SK-N-SH (cell line): ENCODE measurements around the gene NUAK1. TPM values are rescaled to one million over a fixed set of nuclear protein-coding genes. Genes with fewer than 3 reads are reported as not detected.

Source experiments
- CTCF ChIA-PET: fragments of 300-600, 350-600 bp; formaldehyde crosslinking; extraction: SDS; loops from one replicate; lab custom pipeline; 2021; lab: Yijun Ruan, JAX
- POLR2A ChIA-PET: fragments of 350-600 bp; sonication (Branson Sonifier 250); formaldehyde crosslinking; extraction: SDS; loops from one replicate; lab custom pipeline; 2020; ENCODE audit warnings: antibody characterized with exemption, inconsistent platforms; lab: Yijun Ruan, JAX
- DNase-seq: peaks from one replicate; pipeline ENCODE4 v3.0.0; 2012
- H2AFZ ChIP-seq: fragments of 200-600 bp; sonication (generic); 2 replicates; pipeline ENCODE4 v1.8.1; 2016; ENCODE audit warnings: antibody characterized with exemption, mild to moderate bottlenecking, low read depth
- H3F3A ChIP-seq: fragments of 200-600 bp; sonication (generic); replicated peaks from 2 replicates; pipeline ENCODE3; 2016; ENCODE audit warnings: antibody characterized with exemption, mild to moderate bottlenecking; ENCODE audit not compliant: insufficient read depth
- H3K27ac ChIP-seq, 2 experiments: fragments of 200-500 bp in 1 of 2; fragments of 200-600 bp in 1 of 2; sonication (Bioruptor generic) in 1 of 2; sonication (generic), shearing (Covaris generic) in 1 of 2; 2 replicates each; pipeline versions ENCODE4 v1.5.1 to v1.6.1; 2014 to 2016; ENCODE audit warnings: low read depth in 2 of 2, inconsistent platforms in 1 of 2, low read length in 1 of 2, mild to moderate bottlenecking in 1 of 2, mixed read lengths in 1 of 2
- H3K27me3 ChIP-seq: fragments of 200-600 bp; sonication (generic), shearing (Covaris generic); 2 replicates; pipeline ENCODE4 v1.6.1; 2016; ENCODE audit warnings: mixed run types; ENCODE audit not compliant: insufficient read depth
- H3K36me3 ChIP-seq, 2 experiments: fragments of 200-500 bp in 1 of 2; fragments of 200-600 bp in 1 of 2; sonication (Bioruptor generic) in 1 of 2; sonication (generic) in 1 of 2; replicated peaks in 1 of 2; 2 replicates each; pipeline versions ENCODE3 to v1.5.1; 2014 to 2016; ENCODE audit warnings: low read length in 1 of 2, mild to moderate bottlenecking in 1 of 2; ENCODE audit not compliant: insufficient read depth in 2 of 2, control insufficient read depth in 1 of 2
- H3K4me1 ChIP-seq, 2 experiments: fragments of 200-500 bp in 1 of 2; fragments of 200-600 bp in 1 of 2; sonication (Bioruptor generic) in 1 of 2; sonication (generic), shearing (Covaris generic) in 1 of 2; 2 replicates each; pipeline versions ENCODE4 v1.5.1 to v1.6.1; 2014 to 2016; ENCODE audit warnings: low read depth in 1 of 2, low read length in 1 of 2, mixed run types in 1 of 2; ENCODE audit not compliant: insufficient read depth in 2 of 2, control insufficient read depth in 1 of 2
- H3K4me2 ChIP-seq: fragments of 200-600 bp; sonication (generic), shearing (Covaris generic); 2 replicates; pipeline ENCODE4 v1.6.1; 2017; ENCODE audit warnings: mixed run types
- H3K4me3 ChIP-seq, 2 experiments: fragments of 200-500 bp in 1 of 2; fragments of 200-600 bp in 1 of 2; sonication (Bioruptor generic) in 1 of 2; sonication (generic), shearing (Covaris generic) in 1 of 2; 2 replicates each; pipeline versions ENCODE4 v1.5.1 to v1.8.1; 2014 to 2016; ENCODE audit warnings: low read depth in 2 of 2, inconsistent platforms in 1 of 2, low read length in 1 of 2, mild to moderate bottlenecking in 1 of 2, mixed read lengths in 1 of 2, moderate library complexity in 1 of 2
- H3K79me2 ChIP-seq: fragments of 200-600 bp; sonication (generic); 2 replicates; pipeline ENCODE4 v1.8.1; 2017; ENCODE audit warnings: mild to moderate bottlenecking; ENCODE audit not compliant: insufficient read depth
- H3K9ac ChIP-seq: fragments of 200-600 bp; sonication (generic); 2 replicates; pipeline ENCODE4 v1.6.1; 2017; ENCODE audit warnings: mixed run types
- H3K9me2 ChIP-seq: fragments of 200-600 bp; sonication (generic); 2 replicates; pipeline ENCODE4 v1.6.1; 2017; ENCODE audit warnings: mixed run types
- H3K9me3 ChIP-seq: fragments of 200-600 bp; sonication (generic); 2 replicates; pipeline ENCODE4 v1.6.1; 2017; ENCODE audit warnings: mixed run types, mild to moderate bottlenecking, moderate library complexity
- H4K20me1 ChIP-seq: fragments of 200-600 bp; sonication (generic); 2 replicates; pipeline ENCODE4 v1.6.1; 2017; ENCODE audit warnings: mild to moderate bottlenecking, mixed run types; ENCODE audit not compliant: insufficient read depth
- CHD2 ChIP-seq: fragments of 150-350 bp; IDR thresholded peaks from 2 replicates; pipeline ENCODE4 v1.6.1; 2018; ENCODE audit warnings: low read length; ENCODE audit not compliant: partially characterized antibody
- EP300 ChIP-seq, 2 experiments: IDR thresholded peaks; 2 replicates each; pipeline versions ENCODE4 v1.4.0 to v1.6.1; 2012; ENCODE audit warnings: borderline replicate concordance in 1 of 2, low read depth in 1 of 2, low read length in 1 of 2
- EZH2phosphoT487 ChIP-seq: fragments of 200-600 bp; sonication (generic); IDR thresholded peaks from 2 replicates; pipeline ENCODE4 v1.6.1; 2017; ENCODE audit warnings: low read depth, mixed run types, mild to moderate bottlenecking, antibody characterized with exemption, moderate library complexity, borderline replicate concordance
- FOSL2 ChIP-seq: IDR thresholded peaks from 2 replicates; pipeline ENCODE4 v1.4.0; 2012; ENCODE audit warnings: low read depth, mild to moderate bottlenecking, moderate library complexity, borderline replicate concordance
- FOXJ3 ChIP-seq: sonication (generic); formaldehyde crosslinking; IDR thresholded peaks from 2 replicates; pipeline ENCODE4 v1.5.1; 2020; ENCODE audit warnings: mild to moderate bottlenecking, missing genetic modification reagents
- FOXM1 ChIP-seq: IDR thresholded peaks from 2 replicates; pipeline ENCODE4 v1.4.0; 2012; ENCODE audit warnings: low read depth, mild to moderate bottlenecking
- JUND ChIP-seq: IDR thresholded peaks from 2 replicates; pipeline ENCODE4 v1.4.0; 2012
- MAX ChIP-seq: IDR thresholded peaks from 2 replicates; pipeline ENCODE4 v1.4.0; 2012; ENCODE audit warnings: low read depth
- MEF2A ChIP-seq: IDR thresholded peaks from 2 replicates; pipeline ENCODE4 v1.4.0; 2012; ENCODE audit warnings: low read depth, borderline replicate concordance
- NFIC ChIP-seq: IDR thresholded peaks from 2 replicates; pipeline ENCODE4 v1.4.0; 2012; ENCODE audit warnings: borderline replicate concordance
- NRF1 ChIP-seq: IDR thresholded peaks from 2 replicates; pipeline ENCODE4 v1.6.1; 2012; ENCODE audit warnings: low read depth, mild to moderate bottlenecking, low read length
- POLR2AphosphoS5 ChIP-seq: IDR thresholded peaks from 2 replicates; pipeline ENCODE4 v1.6.1; 2012; ENCODE audit warnings: low read depth, low read length
- RAD21 ChIP-seq: IDR thresholded peaks from 2 replicates; pipeline ENCODE4 v1.6.1; 2012; ENCODE audit warnings: mild to moderate bottlenecking, low read length
- REST ChIP-seq: IDR thresholded peaks from 2 replicates; pipeline ENCODE4 v1.6.1; 2012; ENCODE audit warnings: mild to moderate bottlenecking, low read depth, low read length, moderate library complexity
- RXRA ChIP-seq: IDR thresholded peaks from 2 replicates; pipeline ENCODE4 v1.4.0; 2012; ENCODE audit warnings: low read depth, mild to moderate bottlenecking, borderline replicate concordance
- SIN3A ChIP-seq: IDR thresholded peaks from 2 replicates; pipeline ENCODE4 v1.6.1; 2012; ENCODE audit warnings: low read depth, mild to moderate bottlenecking, low read length, moderate library complexity, borderline replicate concordance
- SMC3 ChIP-seq: IDR thresholded peaks from 2 replicates; pipeline ENCODE4 v1.6.1; 2012; ENCODE audit warnings: low read depth, low read length, improper control_type of control experiment
- TAF1 ChIP-seq: IDR thresholded peaks from 2 replicates; pipeline ENCODE4 v1.6.1; 2012; ENCODE audit warnings: low read depth, mild to moderate bottlenecking, low read length, moderate library complexity, borderline replicate concordance
- TCF12 ChIP-seq: IDR thresholded peaks from 2 replicates; pipeline ENCODE4 v1.4.0; 2012
- TEAD4 ChIP-seq: IDR thresholded peaks from 2 replicates; pipeline ENCODE4 v1.4.0; 2012; ENCODE audit warnings: mild to moderate bottlenecking, borderline replicate concordance; ENCODE audit not compliant: insufficient read depth
- USF1 ChIP-seq: IDR thresholded peaks from 2 replicates; pipeline ENCODE4 v1.4.0; 2012; ENCODE audit warnings: low read depth, borderline replicate concordance
- YY1 ChIP-seq: IDR thresholded peaks from 2 replicates; pipeline ENCODE4 v1.4.0; 2012; ENCODE audit warnings: low read depth, mild to moderate bottlenecking
- WGBS: methylation state at CpG from one replicate; pipeline ENCODE4 v1.1.6; 2017; ENCODE audit warnings: low lambda C conversion rate; 5-methylcytosine and 5-hydroxymethylcytosine counted together
- polyA plus RNA-seq, 3 experiments: library from polyadenylated mRNA; depleted of rRNA; stranded (reverse); fragments of >200 nt; gene quantifications; 2 replicates each; pipeline ENCODE4 v1.2.3, GENCODE V29; 2012
- TF ChIP-seq, protein P1 (sequence below): IDR thresholded peaks from 2 replicates; pipeline ENCODE4; 2012
- TF ChIP-seq, protein P2 (sequence below): IDR thresholded peaks from 2 replicates; pipeline ENCODE4 v1.4.0; 2012; ENCODE audit warnings: low read depth, borderline replicate concordance
- TF ChIP-seq, protein P3 (sequence below): fragments of 150-350 bp; IDR thresholded peaks from 2 replicates; pipeline ENCODE4 v1.6.1; 2016; ENCODE audit warnings: mild to moderate bottlenecking, low read depth, low read length

The NUAK1 gene
- polyA plus RNA-seq, 1 of the 3 experiments (the other 2 are of a cell fraction), result 8.1 TPM

- ChIA-PET CTCF (interaction anchor here (1.1 to 3.4 kb wide), 2 partner anchors 30 kb away, joined by 3 to 17 read pairs; no protein-coding TSS in a partner anchor), POLR2A (no interaction called here)
- H3K36me3 ChIP-seq, result peaks cover 9 to 24% of the 10 kb centered on the region in 2 experiments
- peaks cover 21% of the 10 kb centered on the region for H3F3A ChIP-seq
- H3K4me2 ChIP-seq, result peak overlapping the region; percentile 52
- no peaks in the 10 kb centered on the region for H3K27me3 ChIP-seq
- 12% methylated on average over 4 of the region's 4 CpGs for WGBS
- no peak overlapping the region for H3K4me3 ChIP-seq
- H3K9me2 ChIP-seq, result no peaks in the 10 kb centered on the region
- H4K20me1 ChIP-seq, result peaks cover 27% of the 10 kb centered on the region; the same call in 1 of the 2 replicates
- H2AFZ ChIP-seq, result no peak overlapping the region
- H3K9ac ChIP-seq, result peak overlapping the region; percentile 17; the same call in 1 of the 2 replicates
- peaks cover 100% of the 10 kb centered on the region for H3K79me2 ChIP-seq
- peaks cover 15 to 30% of the 10 kb centered on the region in 2 experiments for H3K4me1 ChIP-seq
- peak; percentile 36 for DNase-seq
- peak overlapping the region; percentile 73 to 75; a peak in 3 of 4 replicates for H3K27ac ChIP-seq
- H3K9me3 ChIP-seq, result no peaks in the 10 kb centered on the region
- no peak; the same call in 1 of the 2 replicates for TF ChIP-seq USF1
- peak; percentile 42; the same call in 1 of the 2 replicates for TF ChIP-seq FOSL2
- TF ChIP-seq YY1, result 0 out of 2 replicates have a peak, but pooled peaks have one; percentile 28
- TF ChIP-seq, protein P1, sequence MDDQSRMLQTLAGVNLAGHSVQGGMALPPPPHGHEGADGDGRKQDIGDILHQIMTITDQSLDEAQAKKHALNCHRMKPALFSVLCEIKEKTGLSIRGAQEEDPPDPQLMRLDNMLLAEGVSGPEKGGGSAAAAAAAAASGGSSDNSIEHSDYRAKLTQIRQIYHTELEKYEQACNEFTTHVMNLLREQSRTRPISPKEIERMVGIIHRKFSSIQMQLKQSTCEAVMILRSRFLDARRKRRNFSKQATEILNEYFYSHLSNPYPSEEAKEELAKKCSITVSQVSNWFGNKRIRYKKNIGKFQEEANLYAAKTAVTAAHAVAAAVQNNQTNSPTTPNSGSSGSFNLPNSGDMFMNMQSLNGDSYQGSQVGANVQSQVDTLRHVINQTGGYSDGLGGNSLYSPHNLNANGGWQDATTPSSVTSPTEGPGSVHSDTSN, result peak; percentile 92
- no peak for TF ChIP-seq REST
- TF ChIP-seq FOXJ3 (CRISPR knock-in tag), result no peak
- TF ChIP-seq SMC3, result no peak
- TF ChIP-seq MAX, result no peak
- TF ChIP-seq FOXM1, result peak; percentile 51; the same call in 1 of the 2 replicates
- TF ChIP-seq MEF2A, result peak; percentile 86
- no peak for TF ChIP-seq NRF1
- TF ChIP-seq EZH2phosphoT487, result no peak
- peak; percentile 94 for TF ChIP-seq TCF12
- TF ChIP-seq TEAD4, result peak; percentile 94
- no peak for TF ChIP-seq RAD21
- TF ChIP-seq, protein P2, sequence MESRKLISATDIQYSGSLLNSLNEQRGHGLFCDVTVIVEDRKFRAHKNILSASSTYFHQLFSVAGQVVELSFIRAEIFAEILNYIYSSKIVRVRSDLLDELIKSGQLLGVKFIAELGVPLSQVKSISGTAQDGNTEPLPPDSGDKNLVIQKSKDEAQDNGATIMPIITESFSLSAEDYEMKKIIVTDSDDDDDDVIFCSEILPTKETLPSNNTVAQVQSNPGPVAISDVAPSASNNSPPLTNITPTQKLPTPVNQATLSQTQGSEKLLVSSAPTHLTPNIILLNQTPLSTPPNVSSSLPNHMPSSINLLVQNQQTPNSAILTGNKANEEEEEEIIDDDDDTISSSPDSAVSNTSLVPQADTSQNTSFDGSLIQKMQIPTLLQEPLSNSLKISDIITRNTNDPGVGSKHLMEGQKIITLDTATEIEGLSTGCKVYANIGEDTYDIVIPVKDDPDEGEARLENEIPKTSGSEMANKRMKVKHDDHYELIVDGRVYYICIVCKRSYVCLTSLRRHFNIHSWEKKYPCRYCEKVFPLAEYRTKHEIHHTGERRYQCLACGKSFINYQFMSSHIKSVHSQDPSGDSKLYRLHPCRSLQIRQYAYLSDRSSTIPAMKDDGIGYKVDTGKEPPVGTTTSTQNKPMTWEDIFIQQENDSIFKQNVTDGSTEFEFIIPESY, result no peak; the same call in 1 of the 2 replicates
- TF ChIP-seq TAF1, result 0 out of 2 replicates have a peak, but pooled peaks have one; percentile 30
- 0 out of 2 replicates have a peak, but pooled peaks have one; percentile 37 for TF ChIP-seq SIN3A
- TF ChIP-seq, protein P3, sequence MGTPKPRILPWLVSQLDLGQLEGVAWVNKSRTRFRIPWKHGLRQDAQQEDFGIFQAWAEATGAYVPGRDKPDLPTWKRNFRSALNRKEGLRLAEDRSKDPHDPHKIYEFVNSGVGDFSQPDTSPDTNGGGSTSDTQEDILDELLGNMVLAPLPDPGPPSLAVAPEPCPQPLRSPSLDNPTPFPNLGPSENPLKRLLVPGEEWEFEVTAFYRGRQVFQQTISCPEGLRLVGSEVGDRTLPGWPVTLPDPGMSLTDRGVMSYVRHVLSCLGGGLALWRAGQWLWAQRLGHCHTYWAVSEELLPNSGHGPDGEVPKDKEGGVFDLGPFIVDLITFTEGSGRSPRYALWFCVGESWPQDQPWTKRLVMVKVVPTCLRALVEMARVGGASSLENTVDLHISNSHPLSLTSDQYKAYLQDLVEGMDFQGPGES, result no peak
- TF ChIP-seq RXRA, result peak; percentile 82
- TF ChIP-seq CHD2, result no peak
- peak in 1 of 2 experiments; percentile 93; a peak in 2 of 4 replicates for TF ChIP-seq EP300 (IDR thresholded peaks at IDR 0.05; ENCODE audit: borderline replicate concordance in 1 of 2, low read depth in 1 of 2, low read length in 1 of 2)
- peak; percentile 81 for TF ChIP-seq JUND
- peak; percentile 75; the same call in 1 of the 2 replicates for TF ChIP-seq POLR2AphosphoS5
- peak; percentile 97 for TF ChIP-seq NFIC
Observed at GRCh38 chr12:106106061-106106566, 32.6 kb downstream of the NUAK1 start.
